Body of pancreas (tissue), 4 donors: Measurements from ENCODE around the gene LPAR3. TPM values are rescaled to one million over a fixed set of nuclear protein-coding genes. Genes with fewer than 3 reads are reported as not detected.

Experiments
- ATAC-seq: fragments of 150-250 bp; one replicate; pipeline ENCODE4 v1.9.1; 2016
- DNase-seq, 4 donors: peaks; one replicate each; pipeline ENCODE4 v3.0.0-alpha.2; 2019
- H3K27ac ChIP-seq, 4 donors: fragments of 200-600 bp; sonication (generic); 1 replicate in 3 of 4; 2 replicates in 1 of 4; pipeline versions ENCODE4 v1.5.1 to v1.6.1; 2016 to 2019; ENCODE audit warnings: mild to moderate bottlenecking in 1 of 4, mixed read lengths in 1 of 4, moderate library complexity in 1 of 4
- H3K27me3 ChIP-seq, 2 donors: fragments of 200-600 bp; sonication (generic); one replicate each; pipeline ENCODE4 v1.6.0; 2016; ENCODE audit warnings: mild to moderate bottlenecking in 1 of 2
- H3K36me3 ChIP-seq, 2 donors: fragments of 200-600 bp; sonication (generic); replicated peaks in 1 of 2; 2 replicates each; pipeline ENCODE4 v1.5.1; 2016; ENCODE audit warnings: low read depth in 2 of 2; ENCODE audit not compliant: insufficient read depth in 1 of 2
- H3K4me1 ChIP-seq: fragments of 200-600 bp; sonication (generic); one replicate; pipeline ENCODE4 v1.6.0; 2016
- H3K4me3 ChIP-seq, 2 donors: fragments of 200-600 bp; sonication (generic); 1 replicate in 1 of 2; 2 replicates in 1 of 2; pipeline ENCODE4 v1.5.1; 2016 to 2019
- H3K9me3 ChIP-seq, 3 donors: fragments of 200-600 bp; sonication (generic); 1 replicate in 2 of 3; 2 replicates in 1 of 3; pipeline ENCODE4 v1.5.1; 2016
- CTCF ChIP-seq, 7 experiments: fragments of 450-650 bp in 4 of 7; fragments of 200-600 bp in 3 of 7; sonication (generic) in 3 of 7; IDR thresholded peaks; one replicate each; pipeline ENCODE4 v1.5.1; 2016 to 2019; ENCODE audit warnings: antibody characterized with exemption in 7 of 7
- POLR2A ChIP-seq, 3 donors: fragments of 450-650 bp; IDR thresholded peaks; one replicate each; pipeline ENCODE4 v1.6.1; 2016; ENCODE audit warnings: antibody characterized with exemption in 3 of 3, mild to moderate bottlenecking in 2 of 3
- WGBS, 2 donors: methylation state at CpG; one replicate each; pipeline ENCODE4 v1.1.5; 2017; 5-methylcytosine and 5-hydroxymethylcytosine counted together
- intact Hi-C: fragments of 100-400 bp; cut with DNase I; formaldehyde crosslinking; loops from one replicate; pipeline ENCODE4 v1.15.1; 2023
- total RNA-seq, 2 donors: library from RNA; depleted of rRNA; stranded (reverse); fragments of >200 nt; gene quantifications; one replicate each; pipeline ENCODE4 v1.1.0, GENCODE V29; 2016

LPAR3 gene
- total RNA-seq, 2 donors from 2014 or later: 17.1 to 19.7 TPM

GRCh38 chr1:84849357-84849975, 43.5 kb downstream of the LPAR3 start:
- no peak for ATAC-seq
- TF ChIP-seq CTCF (IDR thresholded peaks at IDR 0.05) (no peak), POLR2A (IDR thresholded peaks at IDR 0.05) (no peak)
- H3K4me1 ChIP-seq: peaks cover 12% of the 10 kb centered on the region
- H3K9me3 ChIP-seq: no peaks in the 10 kb centered on the region
- H3K27me3 ChIP-seq: no peaks in the 10 kb centered on the region
- H3K36me3 ChIP-seq: no peaks in the 10 kb centered on the region
- DNase-seq: no peak
- no peak overlapping the region for H3K27ac ChIP-seq
- no peak overlapping the region for H3K4me3 ChIP-seq
- intact Hi-C loops: no loop called here
- 64 to 71% methylated on average over 7 of the region's 7 CpGs for WGBS, 2 donors

DNA sequence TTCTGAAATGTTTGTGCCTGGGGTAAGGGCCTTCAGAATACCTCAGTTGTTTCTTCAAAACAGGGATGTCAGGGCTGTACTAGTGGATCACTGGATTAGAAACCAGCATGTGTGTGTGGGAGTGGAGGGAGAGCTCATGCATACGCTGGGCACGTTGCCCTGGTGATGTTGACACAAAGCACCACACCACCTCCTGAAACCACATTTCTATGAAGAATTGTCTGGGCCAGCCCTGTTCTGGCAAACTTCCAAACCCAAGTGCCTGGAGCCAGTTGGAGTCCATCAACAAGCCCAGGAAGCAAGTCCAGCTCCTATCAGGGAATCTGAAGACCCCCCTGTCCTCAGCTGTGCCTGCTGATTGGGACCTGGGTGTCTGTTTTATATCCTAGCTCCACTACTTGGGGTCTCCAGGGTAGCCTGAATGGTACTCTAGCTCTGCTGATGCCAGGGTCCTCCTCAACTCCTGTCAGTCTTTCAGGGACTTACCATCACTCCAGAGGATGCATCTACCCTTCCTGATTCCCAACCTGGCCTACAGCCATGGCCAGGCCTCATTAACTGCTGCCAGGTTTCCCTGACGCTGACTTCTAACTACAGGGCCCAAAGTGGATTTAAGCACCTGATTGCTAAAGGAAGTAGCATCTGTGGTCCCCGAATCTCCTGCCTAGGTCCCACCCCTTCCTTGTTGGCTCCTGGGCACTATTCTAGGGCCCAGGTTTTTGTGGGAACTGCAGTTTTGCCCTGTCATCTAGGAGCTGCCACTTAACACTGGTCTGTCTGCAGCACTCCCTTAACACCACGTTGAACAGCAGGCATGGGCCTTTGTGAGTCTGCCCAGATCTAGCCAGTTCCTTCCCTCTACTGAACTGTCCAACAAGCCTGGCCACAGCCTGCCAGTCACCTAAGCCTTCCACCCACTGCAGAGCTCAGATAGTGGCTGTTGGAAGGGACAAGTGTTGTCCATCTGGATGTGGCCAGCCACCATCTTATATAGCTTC, 45.5 kb downstream of the LPAR3 start:
- Histone ChIP-seq H3K36me3 (no peaks in the 10 kb centered on the region), H3K27me3 (no peaks in the 10 kb centered on the region), H3K4me1 (peaks cover 24% of the 10 kb centered on the region), H3K9me3 (no peaks in the 10 kb centered on the region), H3K27ac (no peak overlapping the region), H3K4me3 (no peak overlapping the region)
- ATAC-seq (peak; percentile 95), DNase-seq (peak; percentile 85 to 95 (median 94))
- intact Hi-C loops: no loop called here
- TF ChIP-seq POLR2A (IDR thresholded peaks at IDR 0.05): no peak
- no peak for TF ChIP-seq CTCF (IDR thresholded peaks at IDR 0.05)
- 29 to 38% methylated on average over 5 of the region's 5 CpGs for WGBS, 2 donors

DNA sequence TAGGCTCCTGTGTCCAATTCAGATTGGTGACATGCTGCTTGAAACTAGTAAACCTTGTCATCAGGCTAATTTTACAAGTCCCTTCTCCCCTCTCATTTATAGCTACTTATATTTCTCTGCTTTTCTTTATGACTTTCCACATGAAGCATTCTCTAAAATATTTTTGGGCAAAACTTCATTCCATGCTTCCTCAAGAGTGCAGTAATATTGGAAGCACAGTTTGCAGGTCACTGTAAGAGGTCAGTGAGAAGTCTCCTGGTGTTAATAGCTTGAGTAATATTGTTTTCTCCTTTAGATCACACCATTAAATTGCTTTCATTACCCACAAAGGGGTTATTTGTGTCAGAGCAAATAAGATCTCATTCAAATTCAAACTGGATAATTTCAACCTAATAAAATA, 46.6 kb downstream of the LPAR3 start:
- ATAC-seq (no peak), DNase-seq (no peak)
- no peaks in the 10 kb centered on the region for H3K9me3 ChIP-seq
- TF ChIP-seq POLR2A (IDR thresholded peaks at IDR 0.05) (no peak), CTCF (IDR thresholded peaks at IDR 0.05) (no peak)
- H3K4me1 ChIP-seq: peaks cover 29% of the 10 kb centered on the region
- H3K36me3 ChIP-seq: no peaks in the 10 kb centered on the region
- no peaks in the 10 kb centered on the region for H3K27me3 ChIP-seq
- intact Hi-C loops: no loop called here
- no peak overlapping the region for H3K27ac ChIP-seq
- H3K4me3 ChIP-seq: no peak overlapping the region

- no peak overlapping the region for H3K4me3 ChIP-seq
- DNase-seq (no peak), ATAC-seq (no peak)
- H3K4me1 ChIP-seq: peaks cover 29% of the 10 kb centered on the region
- no peaks in the 10 kb centered on the region for H3K36me3 ChIP-seq
- no peak overlapping the region for H3K27ac ChIP-seq
- H3K9me3 ChIP-seq: no peaks in the 10 kb centered on the region
- H3K27me3 ChIP-seq: no peaks in the 10 kb centered on the region
- TF ChIP-seq POLR2A (IDR thresholded peaks at IDR 0.05) (no peak), CTCF (IDR thresholded peaks at IDR 0.05) (no peak)
- intact Hi-C loops: no loop called here
- WGBS, 2 donors: 78 to 86% methylated on average over 2 of the region's 2 CpGs
Observed at GRCh38 chr1:84845357-84845756, 47.6 kb downstream of the LPAR3 start.
